Colonic mucosa (tissue), 4 donors: ENCODE data around the gene CLK4. TPM values are rescaled to one million over a fixed set of nuclear protein-coding genes. Genes with fewer than 3 reads are reported as not detected.

Source experiments
- DNase-seq: peaks from one replicate; pipeline ENCODE4 v3.0.0-alpha.2; 2020
- H3K27ac ChIP-seq: fragments of 200-600 bp; one replicate; pipeline ENCODE4 v1.8.0; 2021
- H3K27me3 ChIP-seq: fragments of 200-600 bp; one replicate; pipeline ENCODE4 v1.8.0; 2021
- H3K36me3 ChIP-seq: fragments of 200-600 bp; one replicate; pipeline ENCODE4 v1.8.0; 2021
- H3K4me1 ChIP-seq: fragments of 200-600 bp; one replicate; pipeline ENCODE4 v1.8.0; 2021; ENCODE audit warnings: mild to moderate bottlenecking
- H3K4me3 ChIP-seq: fragments of 200-600 bp; one replicate; pipeline ENCODE4 v1.8.0; 2021
- H3K9ac ChIP-seq, 2 donors: one replicate each; pipeline ENCODE4 v1.7.0; 2013; ENCODE audit warnings: control low read depth in 2 of 2, low read depth in 2 of 2, low read length in 2 of 2
- H3K9me3 ChIP-seq: fragments of 200-600 bp; one replicate; pipeline ENCODE4 v1.8.0; 2021
- intact Hi-C: fragments of 100-400 bp; cut with DNase I; formaldehyde crosslinking; loops from one replicate; pipeline ENCODE4 v1.14.1; 2022
- total RNA-seq, 2 donors: library from RNA; stranded (reverse); fragmentation: NEBNext Ultra II Directional in 1 of 2; extraction: Animal tissue kit (Norgen Biotek cat#: 25700) in 1 of 2; gene quantifications; one replicate each; pipeline ENCODE4 v1.2.1, GENCODE V29; 2021
- TF ChIP-seq, protein P1 (sequence below): fragments of 200-600 bp; IDR thresholded peaks from one replicate; pipeline ENCODE4 v1.8.0; 2022; ENCODE audit warnings: antibody characterized with exemption, mild to moderate bottlenecking
- donor health status: healthy.
- donor health status: DM: no; HTN: no; CAD: no.
- donor health status: DM: no; HTN: no; CAD: no.

The CLK4 gene
- total RNA-seq, 2 donors from 2014 or later: 13.8 to 15.0 TPM

DNA sequence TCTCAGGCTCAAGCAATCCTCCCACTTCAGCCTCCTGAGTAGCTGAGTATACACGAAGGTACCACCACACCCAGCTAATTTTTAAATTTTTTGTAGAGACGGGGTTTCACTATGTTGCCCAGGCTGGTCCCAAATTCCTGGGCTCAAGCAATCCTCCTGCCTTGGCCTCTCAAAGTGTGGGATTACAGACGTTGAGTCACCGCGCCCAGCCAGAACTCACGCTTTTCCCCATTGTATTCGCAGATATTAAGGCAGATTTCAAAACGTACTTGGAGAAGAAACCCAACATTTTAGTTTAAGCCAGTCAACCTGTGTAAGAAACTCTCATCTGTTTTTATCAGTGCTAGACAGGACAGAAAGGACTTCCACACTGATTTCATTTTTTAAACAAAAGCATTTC is 63.2 kb downstream of the CLK4 start:
- intact Hi-C loops: no loop called here
- no peaks in the 10 kb centered on the region for H3K4me1 ChIP-seq
- H3K27me3 ChIP-seq: no peaks in the 10 kb centered on the region
- H3K9ac ChIP-seq: no peak overlapping the region
- no peak overlapping the region for H3K27ac ChIP-seq
- DNase-seq: no peak
- TF ChIP-seq, protein P1, sequence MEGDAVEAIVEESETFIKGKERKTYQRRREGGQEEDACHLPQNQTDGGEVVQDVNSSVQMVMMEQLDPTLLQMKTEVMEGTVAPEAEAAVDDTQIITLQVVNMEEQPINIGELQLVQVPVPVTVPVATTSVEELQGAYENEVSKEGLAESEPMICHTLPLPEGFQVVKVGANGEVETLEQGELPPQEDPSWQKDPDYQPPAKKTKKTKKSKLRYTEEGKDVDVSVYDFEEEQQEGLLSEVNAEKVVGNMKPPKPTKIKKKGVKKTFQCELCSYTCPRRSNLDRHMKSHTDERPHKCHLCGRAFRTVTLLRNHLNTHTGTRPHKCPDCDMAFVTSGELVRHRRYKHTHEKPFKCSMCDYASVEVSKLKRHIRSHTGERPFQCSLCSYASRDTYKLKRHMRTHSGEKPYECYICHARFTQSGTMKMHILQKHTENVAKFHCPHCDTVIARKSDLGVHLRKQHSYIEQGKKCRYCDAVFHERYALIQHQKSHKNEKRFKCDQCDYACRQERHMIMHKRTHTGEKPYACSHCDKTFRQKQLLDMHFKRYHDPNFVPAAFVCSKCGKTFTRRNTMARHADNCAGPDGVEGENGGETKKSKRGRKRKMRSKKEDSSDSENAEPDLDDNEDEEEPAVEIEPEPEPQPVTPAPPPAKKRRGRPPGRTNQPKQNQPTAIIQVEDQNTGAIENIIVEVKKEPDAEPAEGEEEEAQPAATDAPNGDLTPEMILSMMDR: no peak
- no peak overlapping the region for H3K4me3 ChIP-seq
- H3K36me3 ChIP-seq: no peaks in the 10 kb centered on the region
- H3K9me3 ChIP-seq: no peaks in the 10 kb centered on the region

DNA sequence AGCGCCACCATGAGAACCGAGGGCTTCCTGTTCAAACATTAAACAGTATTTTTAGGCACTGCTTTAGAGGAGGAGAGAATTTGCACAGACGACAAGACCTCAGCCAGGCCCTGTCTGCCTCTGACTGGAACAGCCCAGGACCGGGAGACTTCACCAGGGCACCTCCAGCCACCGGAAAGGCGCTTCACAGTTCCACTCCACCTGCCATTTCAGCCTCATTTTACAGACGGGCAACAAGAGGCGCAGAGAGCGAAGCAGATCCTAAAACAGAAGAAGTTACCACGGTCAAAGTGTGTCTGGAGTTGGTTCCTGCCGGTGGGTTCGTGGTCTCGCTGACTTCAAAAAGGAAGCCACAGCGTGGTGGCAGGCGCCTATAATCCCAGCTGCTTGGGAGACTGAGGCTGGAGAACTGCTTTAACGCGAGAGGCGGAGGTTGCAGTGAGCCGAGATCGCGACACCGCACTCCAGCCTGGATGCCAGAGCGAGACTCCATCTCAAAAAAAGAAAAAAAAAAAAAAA is 65.0 kb downstream of the CLK4 start:
- TF ChIP-seq, protein P1: no peak
- DNase-seq: no peak
- H3K9ac ChIP-seq: no peak overlapping the region
- no peak overlapping the region for H3K4me3 ChIP-seq
- no peaks in the 10 kb centered on the region for H3K4me1 ChIP-seq
- no peaks in the 10 kb centered on the region for H3K9me3 ChIP-seq
- intact Hi-C loops: no loop called here
- H3K27ac ChIP-seq: no peak overlapping the region
- no peaks in the 10 kb centered on the region for H3K36me3 ChIP-seq
- H3K27me3 ChIP-seq: no peaks in the 10 kb centered on the region

- intact Hi-C loops: no loop called here
- no peaks in the 10 kb centered on the region for H3K36me3 ChIP-seq
- no peak for DNase-seq
Measured at GRCh38 chr5:178560911-178561310, 65.9 kb downstream of the CLK4 start.

GRCh38 chr5:178557416-178557815 is 69.4 kb downstream of the CLK4 start:
- Histone ChIP-seq H3K4me3 (no peak overlapping the region), H3K36me3 (no peaks in the 10 kb centered on the region), H3K9ac (no peak overlapping the region), H3K27me3 (no peaks in the 10 kb centered on the region), H3K4me1 (no peaks in the 10 kb centered on the region), H3K27ac (no peak overlapping the region), H3K9me3 (no peaks in the 10 kb centered on the region)
- intact Hi-C loops: no loop called here
- TF ChIP-seq, protein P1: no peak
- DNase-seq: no peak

More at GRCh38 chr5:178560911-178561310, 65.9 kb downstream of the CLK4 start:
- Histone ChIP-seq H3K9ac (no peak overlapping the region), H3K4me1 (no peaks in the 10 kb centered on the region), H3K27ac (no peak overlapping the region), H3K9me3 (no peaks in the 10 kb centered on the region), H3K4me3 (no peak overlapping the region), H3K27me3 (no peaks in the 10 kb centered on the region)
- TF ChIP-seq, protein P1: no peak

DNA sequence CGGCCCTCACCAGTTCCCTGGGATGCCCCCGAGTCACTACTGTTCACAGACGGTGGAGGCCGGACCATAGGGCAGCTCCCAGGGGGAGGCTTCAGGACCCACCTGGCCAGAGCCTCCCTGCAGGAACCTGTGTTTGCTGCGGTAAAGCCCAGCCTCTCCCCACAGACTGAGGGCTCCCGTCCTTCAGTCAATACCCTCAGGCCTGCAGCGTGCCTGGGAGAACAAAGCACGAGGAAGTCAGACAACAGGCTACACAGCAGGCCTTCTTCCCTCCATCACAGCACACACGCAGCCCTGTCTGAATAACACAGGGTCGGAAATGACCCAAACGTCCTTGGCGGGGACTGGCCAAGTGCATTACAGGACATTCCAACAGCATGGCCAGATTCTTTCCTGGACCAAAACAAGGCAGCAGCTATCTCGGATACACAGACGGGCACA is 71.1 kb downstream of the CLK4 start:
- Histone ChIP-seq H3K36me3 (no peaks in the 10 kb centered on the region), H3K27ac (no peak overlapping the region), H3K9ac (no peak overlapping the region), H3K4me3 (no peak overlapping the region), H3K27me3 (no peaks in the 10 kb centered on the region), H3K9me3 (no peaks in the 10 kb centered on the region), H3K4me1 (no peaks in the 10 kb centered on the region)
- DNase-seq: no peak
- TF ChIP-seq, protein P1: no peak
- intact Hi-C loops: no loop called here
